CD4-positive, CD25-positive, alpha-beta regulatory T cell (primary cell): ENCODE data around the gene GET4. TPM values are rescaled to one million over a fixed set of nuclear protein-coding genes. Genes with fewer than 3 reads are reported as not detected.

Source experiments
- ATAC-seq, 2 donors: fragments of 150-1000 bp; cut with Tn5 transposase; one replicate each; pipeline ENCODE4 v1.10.0; 2021; ENCODE audit warnings: low read depth in 2 of 2, moderate number of reproducible peaks in 2 of 2, moderate library complexity in 1 of 2
- DNase-seq, 3 donors: peaks; one replicate each; pipeline versions ENCODE4 v3.0.0 to v3.0.0-alpha.2; 2012 to 2022; ENCODE audit warnings: mixed read lengths in 1 of 3
- H3K27ac ChIP-seq: one replicate; pipeline ENCODE4 v1.7.0; 2013; ENCODE audit warnings: mild to moderate bottlenecking, low read length; ENCODE audit not compliant: insufficient read depth, poor library complexity, severe bottlenecking
- H3K27me3 ChIP-seq: one replicate; pipeline ENCODE4 v1.7.0; 2013; ENCODE audit warnings: low read length; ENCODE audit not compliant: control insufficient read depth, insufficient read depth
- H3K36me3 ChIP-seq: one replicate; pipeline ENCODE4 v1.7.0; 2013; ENCODE audit warnings: mild to moderate bottlenecking, low read length, moderate library complexity; ENCODE audit not compliant: control insufficient read depth, insufficient read depth
- H3K4me1 ChIP-seq: 2 replicates; pipeline ENCODE4 v1.7.0; 2013; ENCODE audit warnings: mild to moderate bottlenecking, low read length; ENCODE audit not compliant: insufficient read depth, control insufficient read depth, poor library complexity, severe bottlenecking
- H3K4me3 ChIP-seq: one replicate; pipeline ENCODE4 v1.7.0; 2013; ENCODE audit warnings: low read depth, mild to moderate bottlenecking, low read length, moderate library complexity
- H3K9me3 ChIP-seq, 2 experiments: 1 replicate in 1 of 2; 2 replicates in 1 of 2; pipeline ENCODE4 v1.7.0; 2013; ENCODE audit warnings: low read length in 2 of 2, mild to moderate bottlenecking in 1 of 2, moderate library complexity in 1 of 2; ENCODE audit not compliant: control insufficient read depth in 2 of 2
- H3K27ac Mint-ChIP-seq, 3 donors: one replicate each; pipeline ENCODE4 v1.8.0; 2020 to 2022; ENCODE audit warnings: mild to moderate bottlenecking in 3 of 3, mixed read lengths in 3 of 3, moderate library complexity in 2 of 3
- H3K27me3 Mint-ChIP-seq: one replicate; pipeline ENCODE4 v1.8.0; 2022; ENCODE audit warnings: mild to moderate bottlenecking, mixed read lengths
- H3K36me3 Mint-ChIP-seq: one replicate; pipeline ENCODE4 v1.8.0; 2020; ENCODE audit warnings: mixed read lengths
- H3K4me1 Mint-ChIP-seq, 4 donors: one replicate each; pipeline ENCODE4 v1.8.0; 2020 to 2022; ENCODE audit warnings: mixed read lengths in 4 of 4, mild to moderate bottlenecking in 1 of 4
- H3K4me3 Mint-ChIP-seq, 4 donors: one replicate each; pipeline ENCODE4 v1.8.0; 2020 to 2022; ENCODE audit warnings: mild to moderate bottlenecking in 4 of 4, mixed read lengths in 4 of 4, moderate library complexity in 3 of 4
- H3K9me3 Mint-ChIP-seq, 7 donors: one replicate each; pipeline ENCODE4 v1.8.0; 2020 to 2022; ENCODE audit warnings: mixed read lengths in 7 of 7, mild to moderate bottlenecking in 3 of 7, moderate library complexity in 2 of 7
- polyA plus RNA-seq, 4 donors: library from polyadenylated mRNA; unstranded; fragments of 300-500 nt; fragmentation: Illumina TruSeq; gene quantifications; one replicate each; pipeline ENCODE4 v1.2.3, GENCODE V29; 2021
- total RNA-seq: library from RNA; stranded (reverse); gene quantifications from one replicate; pipeline ENCODE4 v1.2.3, GENCODE V29; 2022

The GET4 gene
- total and polyA plus RNA-seq, 5 donors from 2014 or later, result 23.9 to 67.8 (median 28.9) TPM

- H3K27ac ChIP-seq, result no peak overlapping the region
- Mint-ChIP-seq H3K27ac (peak overlapping the region in 1 of 3 donors; percentile 52), H3K27me3 (no peaks in the 10 kb centered on the region), H3K4me3 (peak overlapping the region in 2 of 4 donors; percentile 10 to 96), H3K36me3 (peaks cover 3% of the 10 kb centered on the region), H3K4me1 (peaks cover 4 to 52% (median 15%) of the 10 kb centered on the region in 4 donors), H3K9me3 (no peaks in the 10 kb centered on the region)
- ATAC-seq (no peak), DNase-seq (no peak)
- no peaks in the 10 kb centered on the region for H3K27me3 ChIP-seq
- no peak overlapping the region for H3K4me3 ChIP-seq
- H3K36me3 ChIP-seq, result peaks cover 5% of the 10 kb centered on the region
- peaks cover 33% of the 10 kb centered on the region for H3K4me1 ChIP-seq
- no peaks in the 10 kb centered on the region for H3K9me3 ChIP-seq
These were observed 4.1 kb downstream of the GET4 start for GRCh38 chr7:880450-880849.

- Mint-ChIP-seq H3K36me3 (peaks cover 3% of the 10 kb centered on the region), H3K4me3 (peak overlapping the region in 1 of 4 donors; percentile 63), H3K27me3 (no peaks in the 10 kb centered on the region), H3K9me3 (no peaks in the 10 kb centered on the region), H3K4me1 (peaks cover 4 to 56% (median 15%) of the 10 kb centered on the region in 4 donors), H3K27ac (no peak overlapping the region)
- no peaks in the 10 kb centered on the region for H3K9me3 ChIP-seq
- no peak overlapping the region for H3K27ac ChIP-seq
- H3K27me3 ChIP-seq, result no peaks in the 10 kb centered on the region
- H3K36me3 ChIP-seq, result peaks cover 11% of the 10 kb centered on the region
- peaks cover 33% of the 10 kb centered on the region for H3K4me1 ChIP-seq
- no peak overlapping the region for H3K4me3 ChIP-seq
- no peak for ATAC-seq
- DNase-seq, result no peak
These were observed 5.3 kb downstream of the GET4 start for GRCh38 chr7:881441-882234.

GRCh38 chr7:882336-883035 is 6.1 kb downstream of the GET4 start:
- no peak for ATAC-seq
- Histone ChIP-seq H3K27me3 (no peaks in the 10 kb centered on the region), H3K27ac (no peak overlapping the region), H3K4me3 (no peak overlapping the region), H3K4me1 (peaks cover 29% of the 10 kb centered on the region), H3K9me3 (no peaks in the 10 kb centered on the region), H3K36me3 (peaks cover 19% of the 10 kb centered on the region)
- Mint-ChIP-seq H3K9me3 (no peaks in the 10 kb centered on the region), H3K27ac (no peak overlapping the region), H3K4me1 (peaks cover 4 to 56% (median 15%) of the 10 kb centered on the region in 4 donors), H3K36me3 (peaks cover 3% of the 10 kb centered on the region), H3K4me3 (no peak overlapping the region), H3K27me3 (no peaks in the 10 kb centered on the region)
- no peak for DNase-seq

GRCh38 chr7:883055-884021 is 7.0 kb downstream of the GET4 start:
- H3K4me1 Mint-ChIP-seq, result peaks cover 4 to 51% (median 11%) of the 10 kb centered on the region in 4 donors
- peaks cover 22% of the 10 kb centered on the region for H3K4me1 ChIP-seq
- H3K36me3 ChIP-seq, result peaks cover 28% of the 10 kb centered on the region
- no peaks in the 10 kb centered on the region for H3K9me3 Mint-ChIP-seq
- ATAC-seq, result no peak
- H3K27me3 Mint-ChIP-seq, result no peaks in the 10 kb centered on the region
- H3K4me3 Mint-ChIP-seq, result no peak overlapping the region
- peaks cover 3% of the 10 kb centered on the region for H3K36me3 Mint-ChIP-seq
- no peak for DNase-seq
- no peaks in the 10 kb centered on the region for H3K9me3 ChIP-seq
- no peak overlapping the region for H3K27ac ChIP-seq
- H3K27ac Mint-ChIP-seq, result no peak overlapping the region
- H3K27me3 ChIP-seq, result no peaks in the 10 kb centered on the region
- H3K4me3 ChIP-seq, result no peak overlapping the region

GRCh38 chr7:884191-885003 is 8.0 kb downstream of the GET4 start:
- H3K27ac Mint-ChIP-seq, result peak overlapping the region in 2 of 3 donors; percentile 76 to 88
- H3K9me3 ChIP-seq, result no peaks in the 10 kb centered on the region
- H3K27ac ChIP-seq, result no peak overlapping the region
- DNase-seq (no peak), ATAC-seq (no peak)
- peaks cover 34% of the 10 kb centered on the region for H3K36me3 ChIP-seq
- no peaks in the 10 kb centered on the region for H3K36me3 Mint-ChIP-seq
- peaks cover 11% of the 10 kb centered on the region for H3K4me1 ChIP-seq
- peak overlapping the region in 1 of 4 donors; percentile 38 for H3K4me3 Mint-ChIP-seq
- peaks cover 0 to 41% (median 6%) of the 10 kb centered on the region in 4 donors for H3K4me1 Mint-ChIP-seq
- no peaks in the 10 kb centered on the region for H3K27me3 ChIP-seq
- H3K9me3 Mint-ChIP-seq, result no peaks in the 10 kb centered on the region
- no peaks in the 10 kb centered on the region for H3K27me3 Mint-ChIP-seq
- no peak overlapping the region for H3K4me3 ChIP-seq

- DNase-seq (no peak), ATAC-seq (no peak)
- Mint-ChIP-seq H3K9me3 (no peaks in the 10 kb centered on the region), H3K4me1 (peaks cover 0 to 32% (median 5%) of the 10 kb centered on the region in 4 donors), H3K36me3 (no peaks in the 10 kb centered on the region), H3K4me3 (no peak overlapping the region), H3K27me3 (no peaks in the 10 kb centered on the region), H3K27ac (no peak overlapping the region)
- Histone ChIP-seq H3K27me3 (no peaks in the 10 kb centered on the region), H3K36me3 (peaks cover 33% of the 10 kb centered on the region), H3K4me1 (peaks cover 6% of the 10 kb centered on the region), H3K9me3 (no peaks in the 10 kb centered on the region), H3K27ac (no peak overlapping the region), H3K4me3 (no peak overlapping the region)
These were observed 9.0 kb downstream of the GET4 start for GRCh38 chr7:885261-885892.
